OCI-LY3 (cell line): ENCODE data around the gene COL8A2.

Source experiments
- H2AFZ ChIP-seq: fragments of 200-600, 300-600 bp; shearing (Covaris generic); 2 replicates; pipeline ENCODE4 v1.6.0; 2014; ENCODE audit warnings: antibody characterized with exemption, low read depth, low read length
- H3K27ac ChIP-seq: fragments of 200-600, 300-600 bp; sonication (generic); 2 replicates; pipeline ENCODE4 v1.5.1; 2014; ENCODE audit warnings: mild to moderate bottlenecking, low read length, moderate library complexity, mixed read lengths
- H3K27me3 ChIP-seq: fragments of 200-600, 300-600 bp; sonication (generic); 2 replicates; pipeline ENCODE4 v1.6.1; 2014; ENCODE audit warnings: low read depth, low read length, mixed read lengths
- H3K36me3 ChIP-seq: fragments of 200-600, 300-600 bp; sonication (generic); replicated peaks from 2 replicates; pipeline ENCODE3; 2014; ENCODE audit warnings: low read depth, low read length, mixed read lengths
- H3K4me1 ChIP-seq: fragments of 300-600, 200-600 bp; sonication (generic); 2 replicates; pipeline ENCODE4 v1.6.1; 2014; ENCODE audit warnings: low read length, mixed read lengths
- H3K4me2 ChIP-seq: fragments of 200-600, 300-600 bp; sonication (generic); 2 replicates; pipeline ENCODE4 v1.6.1; 2014; ENCODE audit warnings: low read length, mixed read lengths
- H3K4me3 ChIP-seq: fragments of 300-600, 200-600 bp; sonication (generic); 2 replicates; pipeline ENCODE4 v1.5.1; 2014; ENCODE audit warnings: antibody characterized with exemption, mild to moderate bottlenecking, low read length, moderate library complexity
- H3K79me2 ChIP-seq: fragments of 300-600, 200-600 bp; shearing (Covaris generic); 2 replicates; pipeline ENCODE4 v1.6.1; 2014; ENCODE audit warnings: mild to moderate bottlenecking, low read length, mixed read lengths
- H3K9ac ChIP-seq: fragments of 300-600, 200-600 bp; shearing (Covaris generic); 2 replicates; pipeline ENCODE4 v1.6.0; 2014; ENCODE audit warnings: mild to moderate bottlenecking, low read length, moderate library complexity
- H3K9me3 ChIP-seq: fragments of 200-600, 300-600 bp; shearing (Covaris generic); 2 replicates; pipeline ENCODE4 v1.6.1; 2014; ENCODE audit warnings: low read length, mixed read lengths; ENCODE audit not compliant: insufficient read depth
- H4K20me1 ChIP-seq: fragments of 200-600, 300-600 bp; sonication (generic); 2 replicates; pipeline ENCODE4 v1.6.1; 2016; ENCODE audit warnings: low read length, mixed read lengths; ENCODE audit not compliant: insufficient read depth
- CTCF ChIP-seq: fragments of 200-600, 300-600 bp; sonication (generic); IDR thresholded peaks from 2 replicates; pipeline ENCODE4 v1.5.1; 2014; ENCODE audit warnings: antibody characterized with exemption, low read length, low read depth
- EZH2phosphoT487 ChIP-seq: fragments of 200-600 bp; shearing (Covaris generic); IDR thresholded peaks from 2 replicates; pipeline ENCODE4 v1.6.1; 2018; ENCODE audit warnings: antibody characterized with exemption, mixed run types, low read depth

The COL8A2 gene

GRCh38 chr1:36170643-36171412 is 45.8 kb upstream of the COL8A2 start:
- Histone ChIP-seq H4K20me1 (peaks cover 7% of the 10 kb centered on the region; the same call in 1 of the 2 replicates), H3K9ac (no peak overlapping the region), H3K4me3 (no peak overlapping the region), H3K27ac (no peak overlapping the region), H3K36me3 (peaks cover 16% of the 10 kb centered on the region), H3K79me2 (peaks cover 32% of the 10 kb centered on the region), H3K9me3 (no peaks in the 10 kb centered on the region), H3K4me1 (no peaks in the 10 kb centered on the region), H3K27me3 (no peaks in the 10 kb centered on the region), H2AFZ (no peak overlapping the region), H3K4me2 (no peak overlapping the region)
- TF ChIP-seq CTCF (no peak), EZH2phosphoT487 (no peak)

DNA sequence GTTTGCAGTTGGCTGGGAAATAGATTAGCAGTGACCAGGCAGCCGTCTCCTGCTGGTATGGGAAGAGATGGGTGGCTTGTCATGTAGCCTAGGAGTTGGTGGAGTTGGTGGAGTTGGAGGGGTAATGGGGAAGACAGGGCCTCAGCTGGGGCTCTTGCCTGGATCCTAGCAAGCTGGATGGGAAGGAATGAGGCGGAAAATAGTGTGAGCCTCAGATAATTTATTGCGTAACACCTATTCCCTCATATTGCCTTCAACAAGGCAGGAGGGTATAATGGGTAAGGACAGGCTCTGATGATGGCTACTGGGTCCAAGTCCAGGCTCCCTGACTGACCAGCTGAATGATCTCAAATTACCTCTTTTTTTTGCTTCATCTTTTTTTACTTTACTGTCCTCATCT is 43.5 kb upstream of the COL8A2 start:
- H3K9ac ChIP-seq = no peak overlapping the region
- peaks cover 4% of the 10 kb centered on the region for H3K36me3 ChIP-seq
- H3K4me1 ChIP-seq = peaks cover 7% of the 10 kb centered on the region
- H4K20me1 ChIP-seq = peaks cover 15% of the 10 kb centered on the region
- no peak for TF ChIP-seq CTCF
- TF ChIP-seq EZH2phosphoT487 = no peak
- no peaks in the 10 kb centered on the region for H3K27me3 ChIP-seq
- H2AFZ ChIP-seq = no peak overlapping the region
- H3K4me2 ChIP-seq = no peak overlapping the region
- H3K79me2 ChIP-seq = peaks cover 53% of the 10 kb centered on the region
- H3K9me3 ChIP-seq = no peaks in the 10 kb centered on the region
- no peak overlapping the region for H3K4me3 ChIP-seq
- no peak overlapping the region for H3K27ac ChIP-seq

DNA sequence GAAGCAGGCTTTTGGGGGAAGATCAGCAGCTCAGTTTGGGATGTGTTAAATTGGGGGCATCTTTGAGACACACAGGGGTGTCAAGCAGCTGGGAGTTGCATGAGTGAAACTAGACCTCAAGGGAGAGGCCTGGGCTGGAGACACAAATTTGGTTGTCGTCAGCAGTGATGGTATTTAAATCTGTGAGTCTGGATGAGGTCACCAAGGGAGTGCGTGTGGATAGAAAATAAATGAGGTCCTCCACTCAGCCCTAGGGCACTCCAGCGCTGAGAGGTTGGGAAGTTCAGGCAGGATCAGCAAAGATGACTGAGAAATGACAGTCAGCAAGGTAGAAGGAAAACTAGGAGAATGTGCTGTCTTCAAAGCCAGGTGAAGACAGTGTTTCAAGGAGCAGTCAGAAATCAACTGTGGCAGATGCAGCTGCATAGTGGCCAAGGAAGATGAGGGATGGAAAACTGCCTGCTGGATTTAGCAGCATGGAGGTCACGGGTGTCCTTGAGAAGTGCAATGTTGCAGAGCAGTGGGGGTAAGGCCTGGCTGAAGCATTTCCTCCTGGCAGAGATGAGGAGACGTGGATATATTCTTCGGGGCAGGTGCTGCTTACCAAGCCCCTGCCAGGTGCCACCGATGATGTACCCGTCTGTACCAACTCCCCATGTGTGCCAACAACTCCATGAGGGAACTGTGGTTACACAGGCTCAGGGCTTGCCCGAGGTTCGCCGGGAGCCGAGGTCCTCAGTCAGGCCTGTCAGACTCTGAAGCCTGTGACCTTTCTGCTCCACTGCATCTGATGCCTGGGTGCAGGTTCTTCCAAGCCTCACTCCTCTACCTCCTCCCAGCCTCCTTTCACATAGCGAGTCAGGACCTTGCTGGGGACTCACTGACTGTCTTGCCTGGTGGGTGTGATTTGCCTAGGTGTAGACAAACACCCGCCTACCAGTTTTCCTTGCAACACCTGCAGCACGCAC is 42.2 kb upstream of the COL8A2 start:
- Histone ChIP-seq H3K27ac (no peak overlapping the region), H3K4me2 (no peak overlapping the region), H3K9ac (no peak overlapping the region), H3K4me1 (peaks cover 12% of the 10 kb centered on the region), H2AFZ (no peak overlapping the region), H3K79me2 (peaks cover 66% of the 10 kb centered on the region), H4K20me1 (peaks cover 15% of the 10 kb centered on the region), H3K4me3 (no peak overlapping the region), H3K36me3 (no peaks in the 10 kb centered on the region), H3K9me3 (no peaks in the 10 kb centered on the region), H3K27me3 (no peaks in the 10 kb centered on the region)
- TF ChIP-seq CTCF (no peak), EZH2phosphoT487 (no peak)

DNA sequence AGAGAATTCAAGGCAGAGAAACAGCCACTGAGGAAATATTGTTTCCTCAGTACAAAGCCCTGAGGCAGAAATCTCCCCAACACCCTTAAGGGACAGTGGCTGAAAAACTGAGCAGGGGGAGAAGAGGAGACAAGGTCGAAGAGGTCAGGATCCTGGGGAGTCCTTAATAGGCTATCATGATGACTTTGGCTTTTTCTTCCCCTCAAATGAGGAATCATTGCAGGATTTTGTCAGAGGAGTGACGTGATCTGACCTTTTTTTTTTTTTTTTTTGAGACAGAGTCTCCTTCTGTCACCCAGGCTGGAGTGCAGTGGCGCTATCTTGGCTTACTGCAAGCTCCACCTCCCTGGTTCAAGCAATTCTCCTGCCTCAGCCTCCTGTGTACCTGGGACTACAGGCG is 41.1 kb upstream of the COL8A2 start:
- Histone ChIP-seq H3K4me1 (peaks cover 23% of the 10 kb centered on the region), H2AFZ (no peak overlapping the region), H3K36me3 (no peaks in the 10 kb centered on the region), H3K79me2 (peaks cover 77% of the 10 kb centered on the region), H3K27ac (no peak overlapping the region), H4K20me1 (peaks cover 15% of the 10 kb centered on the region), H3K27me3 (no peaks in the 10 kb centered on the region), H3K4me3 (no peak overlapping the region), H3K9ac (no peak overlapping the region), H3K9me3 (no peaks in the 10 kb centered on the region), H3K4me2 (no peak overlapping the region)
- TF ChIP-seq CTCF (no peak), EZH2phosphoT487 (no peak)
